BJ (cell line): ENCODE measurements around the gene STOML2. TPM values are rescaled to one million over a fixed set of nuclear protein-coding genes. Genes with fewer than 3 reads are reported as not detected.

Source experiments
- CTCF ChIA-PET: fragments of 350-600 bp; formaldehyde crosslinking; extraction: SDS; loops from one replicate; lab custom pipeline; 2021; ENCODE audit warnings: antibody characterized with exemption, inconsistent platforms; lab: Yijun Ruan, JAX
- POLR2A ChIA-PET: fragments of 300-600 bp; sonication (Branson Sonifier 250); formaldehyde crosslinking; extraction: SDS; loops from one replicate; lab custom pipeline; 2021; ENCODE audit warnings: antibody characterized with exemption; lab: Charles Lee
- DNase-seq: peaks from one replicate; pipeline ENCODE4 v3.0.0-alpha.2; 2011; ENCODE audit warnings: low read depth
- H3K27me3 ChIP-seq: 2 replicates; pipeline ENCODE4 v1.6.0; 2011; ENCODE audit warnings: low read length; ENCODE audit not compliant: control insufficient read depth, insufficient read depth
- H3K36me3 ChIP-seq: 2 replicates; pipeline ENCODE4 v1.5.1; 2011; ENCODE audit warnings: low read length; ENCODE audit not compliant: control insufficient read depth, insufficient read depth
- H3K4me3 ChIP-seq: 2 replicates; pipeline ENCODE4 v1.5.1; 2011; ENCODE audit warnings: low read depth, mild to moderate bottlenecking, control low read depth, low read length
- polyA plus RNA-seq: library from polyadenylated mRNA; depleted of rRNA; stranded (reverse); fragments of >200 nt; gene quantifications from 2 replicates; pipeline ENCODE4 v1.2.3, GENCODE V29; 2011
- TF ChIP-seq, protein P1 (sequence below): IDR thresholded peaks from 2 replicates; pipeline ENCODE4 v1.5.1; 2011; ENCODE audit warnings: low read depth, mild to moderate bottlenecking, control low read depth, inconsistent platforms, low read length, moderate library complexity; ENCODE audit not compliant: insufficient read depth

STOML2 gene
- polyA plus RNA-seq, 1 experiment = 170 TPM

DNA sequence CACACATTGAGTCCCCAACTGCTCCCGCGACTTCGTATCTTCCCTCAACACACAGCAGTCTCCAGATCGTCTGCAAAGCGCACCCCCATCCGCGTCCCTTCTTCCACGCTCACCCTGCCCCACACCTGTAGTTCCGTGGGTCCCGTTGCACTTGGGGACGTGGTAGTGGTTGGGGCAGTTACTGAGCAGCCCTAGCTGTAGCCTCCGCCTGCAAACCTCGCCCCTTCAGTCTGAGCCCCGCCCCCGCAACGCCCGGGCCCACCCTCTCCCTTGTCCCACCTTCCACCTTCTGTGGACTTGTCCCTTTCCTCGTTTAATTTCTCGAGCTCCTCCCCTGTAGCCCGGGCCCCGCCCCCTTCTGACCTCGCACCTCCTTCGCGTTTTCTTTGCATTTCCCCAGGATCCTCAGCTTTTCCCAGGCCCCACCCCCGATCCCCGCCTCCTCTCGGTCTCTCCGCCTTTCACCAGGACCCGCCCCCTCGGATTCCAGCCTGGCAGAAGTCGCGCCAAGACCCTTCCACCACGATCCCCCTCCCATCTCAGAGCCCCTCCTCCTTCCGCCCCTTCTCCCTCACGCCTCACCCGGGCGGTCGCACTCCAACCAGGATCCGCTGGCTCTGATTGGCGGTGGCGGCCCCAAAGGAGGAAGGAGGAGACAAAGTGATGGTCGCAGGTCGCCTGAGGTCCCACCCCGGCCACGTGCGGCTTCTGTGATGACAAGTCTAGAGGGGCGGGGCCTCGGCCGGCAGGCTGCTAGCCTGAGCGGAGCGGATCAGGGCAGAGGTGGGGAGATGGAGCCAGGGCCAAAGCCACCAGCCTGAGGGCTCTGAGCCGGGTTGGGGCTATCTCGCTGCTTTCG, 13.0 kb upstream of the STOML2 start, which contains the start of gene ATOSB:
Gene ATOSB (minus strand): TSS at position 183 of the 859 bp plus-strand sequence. CDS start 7,588 bp downstream, outside the sequence.
- TF ChIP-seq, protein P1, sequence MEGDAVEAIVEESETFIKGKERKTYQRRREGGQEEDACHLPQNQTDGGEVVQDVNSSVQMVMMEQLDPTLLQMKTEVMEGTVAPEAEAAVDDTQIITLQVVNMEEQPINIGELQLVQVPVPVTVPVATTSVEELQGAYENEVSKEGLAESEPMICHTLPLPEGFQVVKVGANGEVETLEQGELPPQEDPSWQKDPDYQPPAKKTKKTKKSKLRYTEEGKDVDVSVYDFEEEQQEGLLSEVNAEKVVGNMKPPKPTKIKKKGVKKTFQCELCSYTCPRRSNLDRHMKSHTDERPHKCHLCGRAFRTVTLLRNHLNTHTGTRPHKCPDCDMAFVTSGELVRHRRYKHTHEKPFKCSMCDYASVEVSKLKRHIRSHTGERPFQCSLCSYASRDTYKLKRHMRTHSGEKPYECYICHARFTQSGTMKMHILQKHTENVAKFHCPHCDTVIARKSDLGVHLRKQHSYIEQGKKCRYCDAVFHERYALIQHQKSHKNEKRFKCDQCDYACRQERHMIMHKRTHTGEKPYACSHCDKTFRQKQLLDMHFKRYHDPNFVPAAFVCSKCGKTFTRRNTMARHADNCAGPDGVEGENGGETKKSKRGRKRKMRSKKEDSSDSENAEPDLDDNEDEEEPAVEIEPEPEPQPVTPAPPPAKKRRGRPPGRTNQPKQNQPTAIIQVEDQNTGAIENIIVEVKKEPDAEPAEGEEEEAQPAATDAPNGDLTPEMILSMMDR = no peak
- Histone ChIP-seq H3K27me3 (no peaks in the 10 kb centered on the region), H3K4me3 (peak within 1 kb of the TSS; percentile 62), H3K36me3 (no peaks in the 10 kb centered on the region)
- ChIA-PET POLR2A (interaction anchor here (0.6 to 0.8 kb wide), 2 partner anchors 23 to 36 kb away, joined by 3 read pairs; partner anchors contain the start of gene FANCG), CTCF (interaction anchor here (0.6 to 3.4 kb wide), 22 partner anchors 14 to 531 kb away, joined by 3 to 29 read pairs (median 4); no protein-coding TSS in a partner anchor)
- DNase-seq = peak; percentile 83

GRCh38 chr9:35114840-35115628, 12.1 kb upstream of the STOML2 start:
- DNase-seq = no peak
- TF ChIP-seq, protein P1 = no peak
- ChIA-PET POLR2A (interaction anchor here (0.5 to 0.8 kb wide), 3 partner anchors 10 to 35 kb away, joined by 3 to 4 read pairs (median 3); partner anchors contain the start of gene FANCG), CTCF (interaction anchor here (0.6 to 3.4 kb wide), 23 partner anchors 10 to 467 kb away, joined by 3 to 29 read pairs (median 4); partner anchors contain the start of gene PIGO)
- Histone ChIP-seq H3K4me3 (peak overlapping the region; percentile 62), H3K27me3 (no peaks in the 10 kb centered on the region), H3K36me3 (no peaks in the 10 kb centered on the region)

DNA sequence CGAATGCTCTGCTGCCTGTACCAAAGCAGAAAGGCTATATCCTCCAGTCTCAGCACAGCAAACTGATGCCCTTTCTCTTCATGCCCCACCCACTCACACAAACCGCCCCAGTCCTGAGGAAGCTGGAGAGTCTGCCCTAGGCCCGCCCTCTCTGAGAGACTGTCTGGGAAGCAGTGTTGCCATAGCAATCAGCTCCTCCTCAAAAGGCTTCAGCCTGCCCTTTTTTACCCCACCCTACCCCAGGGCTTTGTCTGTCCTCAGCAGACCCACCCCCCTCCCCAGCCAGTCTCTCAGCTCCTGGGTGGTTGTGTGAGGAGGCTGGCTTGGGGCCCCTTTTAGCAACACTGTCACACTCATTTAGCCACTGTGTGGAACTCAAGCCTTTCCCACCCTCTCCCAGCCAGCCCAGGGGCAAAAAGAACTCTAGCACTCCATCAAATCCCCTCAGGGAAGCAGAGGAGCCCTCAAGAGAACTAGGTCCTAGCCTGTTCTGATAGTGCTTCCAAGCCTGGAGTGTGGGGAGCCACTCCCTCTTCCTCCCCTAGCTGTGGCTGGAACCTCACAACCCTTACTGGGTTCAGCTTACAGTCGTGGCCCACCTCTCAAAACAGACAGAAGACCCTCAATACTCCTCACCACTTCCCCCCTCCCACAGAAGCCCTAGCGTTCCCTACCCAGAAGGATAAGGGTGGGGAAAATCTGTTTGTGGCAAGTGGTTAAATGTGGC, 11.3 kb upstream of the STOML2 start:
- ChIA-PET POLR2A (interaction anchor here (0.5 to 0.7 kb wide), 3 partner anchors 11 to 375 kb away, joined by 3 to 4 read pairs (median 3); no protein-coding TSS in a partner anchor), CTCF (interaction anchor here (0.6 to 1.7 kb wide), 10 partner anchors 9 to 439 kb away, joined by 3 to 6 read pairs (median 4); partner anchors contain the start of gene PIGO)
- TF ChIP-seq, protein P1 = no peak
- H3K4me3 ChIP-seq = peak overlapping the region; percentile 62
- H3K27me3 ChIP-seq = no peaks in the 10 kb centered on the region
- H3K36me3 ChIP-seq = no peaks in the 10 kb centered on the region
- peak; percentile 89 for DNase-seq

- TF ChIP-seq, protein P1 = no peak
- Histone ChIP-seq H3K27me3 (no peaks in the 10 kb centered on the region), H3K36me3 (peaks cover 11% of the 10 kb centered on the region), H3K4me3 (peak overlapping the region; percentile 39)
- no peak for DNase-seq
- ChIA-PET POLR2A (interaction anchor here (0.7 kb wide), 1 partner anchor 19 kb away, joined by 7 read pairs; no protein-coding TSS in a partner anchor), CTCF (interaction anchor here (0.6 to 2.4 kb wide), 4 partner anchors 9 to 442 kb away, joined by 3 to 12 read pairs (median 4); partner anchors contain the start of genes PIGO and STOML2)
Observed at GRCh38 chr9:35112257-35113020, 9.5 kb upstream of the STOML2 start.
